Activated CD4-positive, CD25-positive, alpha-beta regulatory T cell treated with anti-CD3 and anti-CD28 coated beads, Interleukin-2, amount 50 U/mL, for 24 hours (primary cell): ENCODE data around the gene TMEM131L.

Source experiments
- ATAC-seq, 2 donors: fragments of 150-1000 bp; cut with Tn5 transposase; one replicate each; pipeline ENCODE4 v1.10.0; 2021; ENCODE audit warnings: mild to moderate bottlenecking in 1 of 2, moderate library complexity in 1 of 2

The TMEM131L gene

DNA sequence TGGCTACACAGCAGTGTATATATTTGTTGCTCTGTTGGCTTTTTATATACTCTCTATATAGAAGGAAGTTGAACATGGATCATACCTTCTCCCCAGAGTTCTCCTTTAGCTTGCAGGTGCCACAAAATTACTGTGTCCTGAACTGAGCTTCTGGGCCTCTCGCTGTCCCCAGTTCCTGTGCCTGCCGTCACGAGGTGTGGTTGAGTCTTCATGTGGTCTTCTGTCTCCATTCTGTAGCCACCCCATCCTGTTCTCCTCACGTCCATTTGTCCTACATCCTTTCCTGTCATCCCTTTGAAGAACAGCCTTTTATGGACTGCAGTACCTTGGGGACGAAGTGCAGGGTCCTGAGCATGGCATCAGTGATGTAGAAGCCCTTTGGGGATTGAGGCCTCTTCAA is 14.5 kb downstream of the TMEM131L start:
- peak in 1 of 2 donors; percentile 27 for ATAC-seq

DNA sequence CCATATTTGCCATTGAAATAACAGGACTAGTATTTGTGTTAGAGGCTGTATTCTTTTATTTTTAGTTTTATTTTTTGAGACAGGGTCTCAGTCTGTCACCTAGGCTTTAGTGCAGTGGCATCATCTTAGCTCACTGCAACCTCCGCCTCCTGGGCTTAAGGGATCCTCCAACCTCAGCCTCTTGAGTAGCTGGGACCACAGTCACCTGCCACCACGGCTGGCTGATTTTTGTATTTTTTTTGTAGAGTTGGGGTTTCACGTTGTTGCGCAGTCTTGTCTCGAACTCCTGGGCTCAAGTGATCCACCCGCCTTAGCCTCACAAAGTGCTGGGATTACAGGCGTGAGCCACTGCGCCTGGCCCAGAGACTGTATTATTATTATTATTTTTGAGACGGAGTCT is 15.3 kb downstream of the TMEM131L start:
- ATAC-seq, result no peak

DNA sequence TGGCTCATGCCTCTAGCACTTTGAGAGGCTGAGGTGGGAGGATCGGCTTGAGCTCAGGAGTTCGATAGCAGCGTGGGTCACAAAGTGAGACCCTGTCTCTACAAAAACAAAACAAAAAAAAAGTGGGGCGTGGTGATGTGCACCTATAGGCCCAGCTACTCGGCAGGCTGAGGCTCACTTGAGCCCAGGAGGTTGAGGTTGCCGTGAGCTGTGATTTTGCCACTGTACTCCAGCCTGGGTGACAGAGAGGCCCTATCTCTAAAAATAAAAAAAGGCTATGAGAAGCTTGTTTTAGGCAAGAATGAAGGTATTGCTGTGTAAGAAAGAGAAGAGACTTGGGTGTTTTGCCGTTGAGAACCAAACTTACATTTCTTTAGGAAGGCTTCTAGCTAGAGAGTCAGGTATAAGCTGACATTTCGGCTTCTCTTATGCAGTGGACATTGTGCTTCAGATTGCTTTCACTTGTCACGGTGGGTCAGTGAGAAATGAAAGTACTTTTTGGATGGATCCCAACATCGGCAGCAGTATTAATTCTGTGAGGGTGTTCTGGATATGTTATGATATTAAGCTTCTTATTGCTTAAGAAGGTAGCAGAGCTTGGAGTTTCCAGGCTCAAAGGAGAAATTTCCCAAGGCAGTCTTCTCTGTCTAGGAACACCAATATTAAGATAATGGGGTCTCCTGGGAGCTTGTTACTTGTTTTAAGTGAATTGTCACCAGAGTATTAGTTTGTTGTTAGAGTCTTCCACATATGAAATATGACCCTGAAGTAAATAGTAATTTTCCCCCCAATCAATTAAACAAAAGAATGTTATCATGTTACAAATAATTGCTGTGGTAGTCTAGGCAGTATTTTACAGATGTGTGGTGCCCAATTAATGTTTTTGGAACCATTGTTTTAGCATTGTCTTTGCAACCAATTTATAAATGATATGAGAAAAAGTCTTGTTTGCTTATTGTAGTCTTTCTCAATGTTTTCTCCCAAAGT is 17.6 kb downstream of the TMEM131L start:
- no peak for ATAC-seq

DNA sequence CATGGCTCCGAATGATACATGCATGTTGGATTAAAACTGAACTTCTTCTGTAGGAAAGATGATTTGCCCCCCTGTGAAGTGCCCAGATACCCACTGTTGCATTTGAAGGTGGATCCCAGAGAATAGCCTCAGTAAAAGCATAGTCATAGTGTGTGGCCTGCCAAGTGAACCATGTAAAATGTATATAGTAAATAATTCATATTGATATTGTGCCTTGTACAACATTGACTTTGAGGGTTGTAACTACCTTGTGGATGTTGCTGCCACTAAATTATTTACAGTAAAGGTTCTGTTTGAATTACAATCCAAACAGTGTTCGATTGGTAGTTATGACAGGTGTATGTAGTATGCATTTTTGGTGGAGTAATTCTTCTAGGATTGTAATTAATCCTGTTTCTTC is 19.2 kb downstream of the TMEM131L start:
- ATAC-seq, result no peak

DNA sequence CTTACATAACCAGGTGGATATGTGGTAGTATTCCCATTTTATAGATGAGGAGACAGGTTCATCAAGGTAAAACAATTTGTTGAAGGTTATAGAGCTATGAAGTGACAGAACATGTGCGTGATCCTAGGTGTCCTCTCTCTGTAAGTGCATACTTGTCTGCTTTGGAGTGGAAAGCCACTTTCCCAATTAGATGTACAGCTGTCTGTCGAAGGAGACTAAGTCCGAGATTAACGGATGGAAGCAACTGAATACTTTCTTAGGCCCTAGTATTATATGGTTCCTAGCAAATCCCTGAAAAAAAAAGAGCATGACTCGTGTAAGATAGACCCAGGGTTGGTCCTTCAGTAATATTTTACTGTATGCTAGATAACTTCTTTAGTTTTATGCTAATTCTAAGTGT is 19.7 kb downstream of the TMEM131L start:
- no peak for ATAC-seq

DNA sequence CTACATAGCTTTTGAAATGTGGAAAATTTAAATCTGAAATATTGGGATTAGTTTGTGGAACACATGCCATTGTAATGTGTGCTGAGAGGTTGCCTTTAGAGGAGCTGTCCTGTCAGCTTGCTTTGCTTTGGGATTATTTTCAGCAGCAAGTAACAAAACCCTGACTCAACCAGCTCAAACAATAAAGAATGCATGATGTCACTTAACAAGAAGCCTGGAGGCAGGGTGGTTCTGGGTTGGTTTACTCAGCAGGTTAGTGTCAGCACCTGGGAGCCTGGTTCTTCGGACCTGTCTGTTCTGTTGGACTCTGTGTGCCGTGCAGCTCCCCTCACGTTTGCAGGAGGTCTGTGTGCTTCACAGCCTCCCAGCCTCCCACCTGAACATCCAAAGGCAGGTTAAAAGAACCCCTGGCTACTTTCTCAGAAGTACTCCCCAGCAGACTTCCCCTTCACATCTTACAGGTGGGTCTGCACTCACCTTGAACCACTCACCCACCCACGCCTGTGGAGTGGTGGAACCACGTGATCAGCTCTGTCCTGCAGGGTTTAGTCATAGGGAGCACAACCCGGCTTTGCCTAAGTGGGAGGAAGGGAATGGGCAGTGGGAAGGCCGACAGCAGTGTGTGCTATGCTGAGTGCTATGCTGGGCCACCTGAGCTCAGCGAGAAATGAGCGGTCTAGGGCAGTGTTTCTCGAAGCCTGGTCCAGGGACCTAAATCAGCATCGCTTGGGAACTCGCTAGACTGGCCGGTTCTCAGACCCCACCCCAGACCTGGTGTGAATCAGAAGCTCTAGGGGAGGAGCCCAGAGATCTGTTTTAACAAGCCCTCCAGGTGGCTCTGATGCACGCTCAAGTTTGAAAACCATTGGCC is 20.4 kb downstream of the TMEM131L start:
- peak; percentile 16 to 30 for ATAC-seq

DNA sequence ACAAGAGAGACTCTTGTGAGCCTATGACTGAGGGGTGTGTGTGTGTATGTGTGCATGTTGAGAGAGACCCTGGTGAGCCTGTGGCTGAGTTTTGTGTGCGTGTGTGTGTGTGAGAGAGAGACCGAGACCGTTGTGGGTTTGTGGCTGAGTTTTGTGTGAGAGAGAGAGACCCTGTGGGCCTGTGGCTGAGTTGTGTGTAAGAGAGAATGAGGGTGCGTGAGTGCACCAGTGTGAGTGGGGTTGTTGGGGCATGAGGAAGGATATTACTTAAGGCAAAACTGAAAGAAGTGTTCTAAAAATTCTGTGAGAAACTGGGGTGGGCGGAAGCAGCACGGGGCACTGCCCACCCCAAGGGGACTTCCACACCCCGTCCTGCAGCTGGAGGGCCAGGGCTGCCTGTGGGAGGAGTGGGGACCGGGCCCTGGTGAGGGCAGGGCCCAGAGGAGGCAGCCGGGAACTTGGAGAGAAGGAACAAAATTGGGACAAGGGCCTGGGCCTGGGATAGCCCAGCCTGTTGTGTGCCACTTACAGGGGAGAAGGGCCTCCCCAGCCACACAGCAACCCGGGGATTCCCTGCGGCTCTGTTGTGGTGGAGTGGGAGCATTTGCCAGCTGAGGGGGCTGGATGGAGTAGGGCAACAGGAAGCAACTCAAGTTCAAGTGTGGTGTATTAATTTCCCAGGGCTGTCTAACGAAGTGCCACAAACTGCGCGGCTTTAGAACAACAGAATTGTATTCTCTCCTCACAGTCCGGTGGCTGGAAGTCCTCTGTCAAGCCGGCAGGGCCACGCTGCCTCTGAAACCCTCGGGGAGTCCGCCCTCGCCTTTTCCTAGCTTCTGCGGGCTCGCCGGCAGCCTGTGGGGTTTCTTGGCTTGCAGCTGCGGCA is 22.1 kb downstream of the TMEM131L start:
- ATAC-seq, result peak; percentile 73 to 76

DNA sequence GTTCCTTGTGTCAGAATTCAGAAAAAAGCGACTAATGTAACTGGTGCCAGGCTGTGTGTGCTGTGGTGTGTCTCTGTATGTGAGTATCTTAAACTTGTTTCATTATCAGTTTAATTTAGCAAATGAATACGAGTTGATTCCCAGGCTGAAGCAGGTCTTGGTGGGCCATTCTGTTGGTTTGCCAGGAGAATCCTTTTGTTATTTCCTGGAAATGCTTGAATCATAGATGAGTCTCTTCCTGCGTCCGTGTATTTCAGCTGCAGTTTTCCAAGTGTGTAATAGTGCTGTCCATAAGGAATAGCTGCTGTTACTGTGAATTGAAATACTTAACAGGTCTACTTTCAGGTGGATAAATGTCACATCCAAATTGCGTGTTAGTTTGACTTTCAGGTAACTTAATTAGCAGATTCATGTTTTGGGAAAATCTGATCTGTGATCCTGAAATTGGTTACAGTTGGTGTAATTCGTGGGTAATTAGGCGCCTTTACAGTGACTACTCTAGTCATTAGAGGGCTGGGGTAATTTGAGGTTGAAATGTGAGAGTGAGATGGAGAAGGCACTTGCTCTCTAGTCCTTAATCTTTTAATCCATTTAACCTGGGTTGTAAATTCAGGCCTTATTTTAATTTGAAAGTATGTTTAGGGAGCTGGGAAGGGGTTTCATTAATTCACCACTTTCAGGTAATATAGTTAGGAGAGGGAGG is 23.8 kb downstream of the TMEM131L start:
- no peak for ATAC-seq

DNA sequence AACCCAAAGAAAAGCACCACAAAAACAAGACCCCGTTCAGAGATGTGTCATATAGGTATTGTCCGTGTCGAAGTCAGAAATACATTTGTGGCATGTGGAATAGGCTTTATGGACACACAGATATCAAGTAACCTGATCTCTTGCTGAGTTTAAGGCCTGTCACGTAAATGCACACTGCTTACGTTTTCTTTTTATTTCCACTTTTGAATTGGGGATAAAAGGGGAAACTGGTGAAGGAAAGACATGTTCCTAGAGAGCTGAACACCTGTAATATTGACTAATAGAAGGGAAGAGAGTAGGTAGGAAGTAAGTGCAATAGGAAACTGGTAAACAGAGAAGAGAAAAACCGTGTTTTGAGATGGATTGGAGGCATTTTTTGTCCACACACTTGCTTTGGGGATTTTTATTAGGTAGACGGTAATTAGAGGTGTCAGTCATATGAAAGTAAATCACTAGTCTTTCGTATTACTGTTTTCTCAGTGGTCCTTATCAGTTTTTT is 24.9 kb downstream of the TMEM131L start:
- no peak for ATAC-seq

DNA sequence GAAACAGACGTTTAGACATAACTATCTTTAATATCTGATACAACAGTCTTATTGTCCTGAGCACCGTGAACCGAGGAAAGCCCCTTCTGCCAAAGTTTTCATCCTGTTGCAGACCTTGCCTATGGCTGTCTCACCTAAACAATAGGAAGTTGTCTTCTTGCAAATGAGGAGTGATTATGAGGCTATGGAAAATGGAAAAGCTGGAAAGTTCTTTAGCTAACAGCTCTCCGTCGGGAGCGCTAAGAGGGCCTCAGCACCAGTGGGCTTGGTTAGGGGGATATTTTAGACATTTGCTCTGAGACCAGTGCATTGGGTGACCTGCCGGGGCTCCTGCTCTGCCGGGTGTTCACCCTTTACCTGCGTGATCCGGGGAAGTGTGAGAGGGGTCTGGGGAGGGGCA is 28.4 kb downstream of the TMEM131L start:
- no peak for ATAC-seq

DNA sequence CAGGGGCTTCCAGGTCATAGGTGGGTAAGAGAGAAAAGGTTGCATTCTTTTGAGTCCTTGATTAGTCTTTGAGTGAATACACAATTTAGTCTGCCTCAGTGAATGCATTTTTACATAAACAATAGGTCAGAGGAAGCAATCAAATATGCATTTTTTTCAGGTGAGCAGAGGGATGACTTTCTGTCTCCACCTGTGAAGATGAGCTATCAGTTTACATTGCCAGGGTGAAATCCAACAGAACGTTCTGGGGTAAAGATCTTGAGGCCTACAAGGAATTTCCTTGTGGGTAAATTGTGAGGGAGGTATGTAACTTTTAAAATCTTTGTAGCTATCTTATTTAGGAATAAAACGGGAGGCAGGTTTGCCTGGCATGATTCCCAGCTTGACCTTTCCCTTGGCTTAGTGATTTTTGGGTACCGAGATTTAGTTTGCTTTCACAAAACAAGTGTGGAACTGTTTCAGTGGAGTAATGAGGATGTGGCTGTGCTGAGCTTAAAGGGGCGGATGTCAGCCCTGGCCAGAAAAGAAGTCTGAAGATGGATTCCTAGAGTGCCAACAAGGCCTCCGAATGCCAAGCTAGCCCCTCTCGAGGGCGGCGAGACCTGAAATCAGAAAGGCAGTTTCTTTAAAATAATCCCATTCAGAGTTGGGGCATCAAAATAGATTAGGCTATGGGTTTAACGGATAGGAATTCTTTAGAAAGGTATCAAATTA is 29.5 kb downstream of the TMEM131L start:
- ATAC-seq, result no peak

DNA sequence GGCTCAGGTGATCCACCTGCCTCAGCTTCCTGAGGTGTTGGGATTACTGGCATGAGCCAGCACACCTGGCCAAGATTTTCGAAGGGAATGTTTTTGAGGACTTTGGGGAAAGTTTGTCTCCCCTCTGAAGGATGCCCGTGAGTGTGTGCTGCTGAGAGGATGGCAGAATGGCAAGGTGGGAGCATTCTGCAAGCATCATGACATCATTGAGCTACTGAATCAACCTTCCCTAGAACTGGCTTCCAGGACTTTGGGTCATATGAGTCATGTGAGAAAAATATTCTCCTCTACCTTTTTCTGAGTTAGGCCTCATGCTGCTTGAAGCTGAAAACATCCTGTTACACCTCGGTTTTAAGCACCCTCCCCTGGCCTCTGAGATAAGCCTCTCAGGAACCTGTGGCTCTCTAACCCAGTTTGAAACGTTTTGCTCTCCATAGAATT is 31.0 kb downstream of the TMEM131L start:
- peak; percentile 86 to 88 for ATAC-seq

DNA sequence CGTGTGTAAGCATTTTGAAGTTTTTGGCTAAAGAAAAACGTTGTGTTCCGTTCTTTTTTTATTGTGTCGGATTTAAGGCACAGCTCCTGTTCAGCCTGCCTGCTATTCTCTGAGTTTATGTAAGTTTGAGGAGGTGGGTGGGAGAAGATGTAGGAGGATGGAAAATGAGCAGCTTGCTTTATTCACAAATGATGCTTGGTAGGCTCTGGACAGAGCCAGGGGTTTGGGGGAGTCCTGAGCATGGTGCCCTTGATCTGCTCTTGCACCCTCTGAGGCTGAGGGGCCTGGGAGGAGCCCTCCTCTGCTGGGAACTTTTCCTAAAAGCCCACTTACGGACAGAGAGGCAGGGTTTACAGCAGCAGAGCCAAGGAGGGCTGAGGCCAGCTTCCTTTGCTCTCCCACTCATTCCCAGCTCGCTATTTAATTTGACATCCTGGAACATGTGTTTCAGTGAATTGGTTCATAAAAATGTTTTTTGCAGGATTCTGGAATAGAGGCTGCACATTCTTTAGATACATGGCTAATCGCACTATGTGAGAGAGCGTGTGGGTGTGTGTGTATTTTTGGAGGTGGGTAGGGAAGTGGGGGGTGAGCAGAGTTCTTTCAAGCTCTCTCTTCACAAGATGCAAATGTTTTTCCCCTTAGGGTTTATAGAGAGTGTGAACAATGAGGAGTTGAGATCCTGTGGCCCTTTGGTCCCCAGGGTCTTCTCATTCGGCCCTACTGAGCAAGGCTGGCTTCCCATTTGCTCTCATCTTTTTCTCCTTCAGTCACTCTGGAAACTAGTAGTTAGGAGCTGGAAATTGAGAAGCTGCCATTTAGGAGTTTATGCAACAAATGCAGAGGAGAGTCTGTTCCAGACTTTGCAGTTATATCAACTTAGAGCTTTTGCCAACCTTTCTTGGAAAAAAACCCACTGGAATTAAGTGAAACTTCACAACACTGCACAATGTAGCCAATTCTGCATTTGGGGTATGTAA is 32.1 kb downstream of the TMEM131L start:
- ATAC-seq, result no peak

DNA sequence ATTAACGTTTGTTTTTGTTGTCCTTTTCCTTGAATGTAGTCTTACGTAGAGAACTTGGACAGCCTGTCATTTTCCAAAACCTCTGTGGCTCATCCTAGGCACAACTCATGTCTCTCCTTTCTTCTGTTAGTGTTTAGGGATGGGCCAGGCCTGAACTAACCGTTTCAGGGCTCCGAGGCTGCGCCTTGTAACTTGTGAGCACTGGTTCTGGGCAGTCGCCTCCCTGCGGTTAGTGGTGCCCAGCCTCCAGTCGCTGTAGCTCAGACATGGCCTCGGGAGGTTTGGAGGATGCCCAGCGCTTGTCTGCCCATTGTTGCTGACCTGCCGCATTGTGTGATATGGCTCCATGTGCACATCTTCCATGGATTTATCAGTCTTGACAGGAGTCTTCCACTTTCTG is 32.8 kb downstream of the TMEM131L start:
- ATAC-seq, result no peak

DNA sequence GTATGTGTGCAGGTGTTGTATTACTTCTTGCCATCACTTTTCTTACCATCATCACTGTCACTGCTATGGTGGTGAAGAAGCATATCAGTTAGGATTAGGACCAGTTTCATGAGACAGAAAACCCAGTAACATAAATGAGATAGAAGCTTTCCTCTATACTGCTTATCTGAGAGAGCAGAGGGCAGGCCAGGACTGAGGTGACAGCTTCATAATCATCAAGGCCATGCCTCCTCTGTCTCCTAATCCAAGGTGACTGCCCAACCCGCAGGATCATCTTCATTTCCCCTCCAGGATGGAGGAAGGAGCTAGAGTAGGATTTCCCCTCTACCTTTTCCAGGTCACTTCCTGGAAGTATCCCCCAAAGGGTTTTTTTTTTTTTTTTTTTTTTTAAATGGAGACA is 35.4 kb downstream of the TMEM131L start:
- no peak for ATAC-seq

DNA sequence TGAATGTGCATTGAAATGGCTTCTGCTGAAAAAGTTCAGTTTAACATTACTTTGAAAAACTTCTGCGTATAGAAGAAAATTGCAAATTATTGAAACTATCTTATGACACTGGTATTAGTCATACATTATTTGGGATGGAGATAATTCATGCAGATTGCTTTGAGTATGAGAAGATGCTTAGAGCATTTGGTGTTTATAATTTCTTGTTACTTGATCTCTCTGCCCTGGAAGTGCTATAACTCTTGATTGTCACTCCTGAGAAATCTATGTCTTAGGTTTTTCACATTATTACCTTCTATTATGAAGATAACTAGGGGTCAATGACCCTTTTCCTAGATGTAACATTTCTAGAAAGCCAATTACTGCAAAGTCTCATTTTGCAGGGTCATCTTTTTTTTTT is 36.4 kb downstream of the TMEM131L start:
- peak; percentile 60 to 66 for ATAC-seq

DNA sequence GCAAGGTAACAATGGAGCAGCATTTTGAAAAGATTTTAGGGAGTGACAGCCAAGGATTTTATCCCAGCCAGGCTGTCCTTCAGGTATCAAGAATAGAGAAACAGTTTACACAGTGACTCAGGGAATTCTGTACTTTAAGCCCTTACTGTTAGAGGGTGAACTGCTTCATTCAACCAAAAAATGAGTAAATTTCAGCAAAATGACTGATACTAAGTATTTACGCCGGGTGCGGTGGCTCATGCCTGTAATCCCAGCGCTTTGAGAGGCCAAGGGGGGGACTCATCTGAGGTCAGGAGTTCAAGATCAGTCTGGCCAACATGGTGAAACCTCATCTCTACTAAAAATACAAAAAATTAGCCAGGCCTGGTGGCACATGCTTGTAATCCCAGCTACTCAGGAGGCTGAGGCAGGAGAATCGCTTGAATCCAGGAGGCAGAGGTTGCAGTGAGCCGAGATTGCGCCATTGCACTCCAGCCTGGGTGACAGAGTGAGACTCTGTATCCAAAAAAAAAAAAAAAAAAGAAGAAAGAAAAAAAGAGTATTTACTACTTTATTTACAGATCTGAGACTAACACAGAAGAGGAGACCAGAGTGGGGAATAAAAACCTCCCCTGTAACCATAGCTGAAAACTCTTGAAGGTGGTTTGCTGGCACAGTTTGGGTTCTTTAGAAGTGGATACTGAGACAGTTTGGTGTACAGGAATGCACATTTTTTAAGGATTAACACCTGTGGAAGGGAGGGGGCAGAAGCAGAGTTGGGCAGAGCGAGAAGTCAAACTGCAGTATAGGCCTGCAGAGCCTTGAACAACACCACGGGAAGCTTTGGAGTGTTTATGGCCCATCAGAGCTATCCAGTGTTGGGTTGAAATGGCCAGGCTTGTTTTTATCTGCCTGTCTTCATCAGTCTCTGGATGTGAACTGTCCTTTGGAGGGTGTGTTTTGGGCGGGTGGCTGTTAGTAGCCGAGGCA is 40.5 kb downstream of the TMEM131L start:
- ATAC-seq, result no peak

DNA sequence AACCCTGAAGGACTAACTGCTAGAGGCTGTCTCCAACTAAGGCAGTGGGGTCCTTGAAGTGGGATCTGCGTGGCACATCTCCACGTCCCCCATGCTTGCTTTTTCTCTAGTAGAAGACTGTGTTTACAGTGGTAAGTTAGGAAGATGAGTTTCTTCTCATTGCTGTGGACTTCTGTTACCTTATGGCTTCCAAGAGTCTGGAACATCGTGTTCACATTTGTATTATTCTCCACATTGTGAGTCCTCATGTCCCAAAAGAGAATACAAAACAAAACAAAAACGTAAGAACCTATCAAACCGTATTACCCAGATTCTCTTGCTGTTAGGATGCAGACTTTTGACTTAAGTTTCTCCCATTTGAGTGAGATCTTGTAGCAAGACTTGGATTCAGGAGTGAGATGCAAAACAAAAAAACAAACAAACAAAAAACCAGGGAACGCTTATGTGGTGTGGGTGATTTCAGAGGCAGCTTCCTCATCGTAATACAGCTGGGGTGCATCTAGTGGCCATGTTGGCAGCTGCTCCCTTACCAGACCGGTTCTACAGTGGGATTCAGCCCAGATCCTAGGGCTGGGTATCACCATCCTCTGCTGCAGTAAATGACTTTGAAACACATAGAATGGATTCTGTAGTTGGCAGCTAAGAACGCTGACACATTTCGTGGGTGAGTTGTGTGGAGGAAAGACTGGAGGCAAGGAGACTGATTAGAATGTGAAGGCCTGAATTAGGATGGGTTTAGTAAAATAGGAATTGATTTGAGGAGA is 41.3 kb downstream of the TMEM131L start:
- no peak for ATAC-seq
